ENCODE measurements around the gene METTL4.

Gene METTL4

DNA sequence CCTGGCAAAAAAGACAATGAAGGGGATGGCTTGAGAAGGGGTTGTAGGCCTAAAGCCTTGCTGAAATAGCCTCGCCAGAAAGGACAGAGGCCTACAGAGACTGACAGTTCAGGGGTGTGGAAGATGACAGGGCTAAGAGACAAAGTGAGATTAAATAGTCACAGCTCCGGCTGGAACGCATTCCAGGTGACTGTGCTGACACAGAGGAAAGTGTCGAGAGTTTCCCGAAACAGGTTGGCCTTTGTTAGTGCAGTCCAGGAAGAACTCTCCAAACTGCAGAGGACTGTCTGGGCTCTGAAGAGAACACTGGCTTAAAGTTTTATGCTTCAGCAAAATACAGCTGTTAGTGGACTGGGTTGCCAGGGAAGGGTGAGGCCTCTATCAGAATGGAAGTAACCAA, 52.8 kb downstream of the METTL4 start:
- DNase-seq (ENCODE audit: low read depth): no peak

DNA sequence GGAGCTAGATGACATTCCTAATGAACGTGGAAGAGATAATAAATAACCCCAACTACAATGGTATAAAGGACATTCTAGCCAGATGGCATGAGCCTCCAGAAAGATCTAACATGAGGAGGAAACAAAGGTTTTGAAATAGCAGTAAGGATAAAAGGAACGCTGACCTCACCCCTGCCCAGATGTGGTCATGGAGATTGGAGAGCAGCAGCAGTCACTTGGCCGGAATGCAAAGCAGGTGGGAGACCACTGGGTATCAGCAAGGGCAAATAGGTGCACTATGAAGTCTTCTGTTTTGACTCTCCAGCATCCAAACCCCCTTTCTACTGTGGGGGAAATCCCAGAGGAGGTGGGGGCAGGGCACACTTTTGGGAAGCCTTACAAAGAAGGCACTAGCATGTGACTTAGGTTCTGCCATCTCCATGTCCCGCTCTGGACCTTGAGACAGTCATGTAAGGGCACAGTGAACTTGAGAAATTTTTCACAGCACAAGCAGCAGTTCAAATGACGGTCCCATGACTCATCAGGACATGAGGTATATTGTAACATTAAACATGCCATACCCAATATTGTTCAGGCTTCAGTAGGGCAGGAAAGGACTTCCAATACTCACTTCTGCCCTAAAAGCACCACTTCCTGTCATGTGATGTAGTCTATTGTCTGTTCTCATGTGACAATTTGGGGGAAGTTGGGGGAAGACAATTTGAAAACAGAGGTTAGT, 55.2 kb downstream of the METTL4 start:
- DNase-seq (ENCODE audit: low read depth): peak; percentile 99

DNA sequence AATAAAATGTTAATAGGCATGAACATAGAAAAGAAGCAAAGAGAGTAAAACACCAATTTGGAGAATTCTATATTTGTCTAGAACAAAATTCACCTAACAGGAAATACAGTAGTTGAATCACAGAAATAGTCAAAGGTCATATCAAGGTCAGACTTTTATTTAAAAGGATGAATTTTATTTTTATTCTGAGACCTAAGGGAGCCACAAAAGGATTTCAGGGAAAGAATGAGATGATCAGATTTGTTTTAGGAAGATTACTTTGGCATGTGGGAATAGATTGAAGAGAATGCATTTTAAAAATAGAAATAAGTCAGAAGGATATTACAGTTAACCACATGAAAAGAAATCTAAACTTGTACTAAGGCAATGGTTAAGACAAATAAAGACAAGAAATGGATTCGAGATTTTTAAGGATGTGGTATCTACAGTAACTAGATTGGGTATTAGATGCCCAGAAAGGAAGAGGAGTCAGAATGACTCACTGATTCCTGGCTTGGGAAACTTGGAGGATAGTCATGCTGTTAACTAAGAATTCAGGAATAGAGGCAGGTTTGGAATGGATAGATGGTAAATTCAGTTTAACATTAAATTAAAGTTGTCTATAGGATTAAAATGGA, 56.0 kb downstream of the METTL4 start:
- DNase-seq (ENCODE audit: low read depth): peak; percentile 96

- no peak for DNase-seq (ENCODE audit: low read depth)
Measured at GRCh38 chr18:2513616-2514015, 57.7 kb downstream of the METTL4 start.

GRCh38 chr18:2512059-2512458, 59.2 kb downstream of the METTL4 start:
- DNase-seq (ENCODE audit: low read depth): no peak

GRCh38 chr18:2511451-2511850, 59.9 kb downstream of the METTL4 start:
- DNase-seq (ENCODE audit: low read depth): no peak

- DNase-seq (ENCODE audit: low read depth): no peak
Measured at GRCh38 chr18:2510416-2510815, 60.9 kb downstream of the METTL4 start.

- no peak for DNase-seq (ENCODE audit: low read depth)
Measured at GRCh38 chr18:2508678-2509077, 62.6 kb downstream of the METTL4 start.

- no peak for DNase-seq (ENCODE audit: low read depth)
Measured at GRCh38 chr18:2508155-2508554, 63.1 kb downstream of the METTL4 start.

GRCh38 chr18:2504642-2505041, 66.7 kb downstream of the METTL4 start:
- no peak for DNase-seq (ENCODE audit: low read depth)

GRCh38 chr18:2502880-2503279, 68.4 kb downstream of the METTL4 start:
- DNase-seq (ENCODE audit: low read depth): no peak

- DNase-seq (ENCODE audit: low read depth): no peak
Measured at GRCh38 chr18:2502394-2502793, 68.9 kb downstream of the METTL4 start.

GRCh38 chr18:2497797-2498196, 73.5 kb downstream of the METTL4 start:
- no peak for DNase-seq (ENCODE audit: low read depth)

DNA sequence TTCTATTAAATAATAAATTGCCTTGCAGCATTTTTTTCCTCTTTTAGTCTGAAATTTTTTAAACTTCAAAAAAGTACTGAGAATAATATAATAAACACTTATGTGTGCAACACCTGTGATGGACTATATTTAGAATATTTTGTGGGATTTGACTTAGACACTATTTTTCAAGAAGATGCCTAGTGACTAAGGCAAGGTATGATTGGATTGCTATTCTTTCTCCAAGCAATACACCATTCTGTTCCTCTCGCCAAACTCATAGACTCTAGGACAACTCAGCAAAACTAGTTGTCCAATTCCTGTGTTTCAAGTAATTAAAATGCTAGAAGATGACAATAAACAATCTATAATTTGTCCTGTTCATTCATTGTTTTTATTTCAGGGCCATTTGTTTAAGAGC, 75.9 kb downstream of the METTL4 start:
- DNase-seq (ENCODE audit: low read depth): no peak

- DNase-seq (ENCODE audit: low read depth): no peak
Measured at GRCh38 chr18:2494921-2495320, 76.4 kb downstream of the METTL4 start.
